ENCODE measurements around the gene ATN1.

The ATN1 gene

GRCh38 chr12:6946033-6946919 lies 18.5 kb downstream of the ATN1 start:
- peak; percentile 54 for DNase-seq

DNA sequence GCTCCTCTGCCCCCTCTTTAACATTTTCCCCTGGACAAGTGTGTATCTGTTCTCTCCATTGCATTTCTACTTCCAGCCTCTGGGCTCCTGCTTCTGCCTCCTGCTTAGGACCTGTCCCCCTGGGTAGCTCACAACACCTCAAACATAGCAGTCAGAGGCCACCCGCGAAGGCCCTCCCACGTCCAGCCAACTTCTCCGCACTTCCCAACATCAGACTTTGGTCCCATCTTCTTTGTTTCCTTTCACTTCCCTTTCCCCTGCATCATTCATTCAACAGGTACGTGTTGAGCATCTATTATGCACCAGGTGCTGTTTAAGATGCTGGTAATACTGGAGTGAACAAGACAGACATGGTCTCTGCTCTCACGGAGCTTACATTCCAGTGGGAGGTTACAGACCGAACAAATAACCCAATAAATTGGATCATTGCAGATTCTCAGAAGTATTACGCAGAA lies 19.2 kb downstream of the ATN1 start:
- no peak for DNase-seq

DNA sequence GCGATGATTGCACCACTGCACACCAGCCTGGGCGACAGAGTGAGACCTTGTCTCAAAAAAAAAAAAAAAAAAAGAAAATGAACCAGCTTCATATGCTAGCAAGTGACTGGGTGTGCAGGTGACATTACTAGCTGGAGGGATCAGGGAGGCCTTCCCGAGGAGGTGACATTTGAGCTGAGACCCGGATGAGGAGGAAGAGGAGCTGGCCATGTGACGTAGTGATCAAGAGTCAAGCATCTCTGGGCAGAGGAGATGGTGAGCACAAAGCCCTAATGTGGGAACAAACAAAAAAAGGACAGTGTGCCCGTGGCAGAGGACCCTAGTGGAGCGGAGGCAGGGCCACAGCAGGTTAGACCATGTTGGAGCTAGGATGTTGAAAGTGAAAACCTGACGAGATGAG lies 19.9 kb downstream of the ATN1 start:
- DNase-seq: no peak

GRCh38 chr12:6948873-6949594 lies 21.3 kb downstream of the ATN1 start:
- no peak for DNase-seq

- no peak for DNase-seq
Observed at GRCh38 chr12:6950401-6950801, 22.6 kb downstream of the ATN1 start.

- peak; percentile 46 for DNase-seq
Observed at GRCh38 chr12:6950811-6951540, 23.2 kb downstream of the ATN1 start, which contains the start of gene PTPN6. PTPN6 (plus strand) TSS chr12:6951356; CDS start chr12:6951513, 157 bp downstream.

DNA sequence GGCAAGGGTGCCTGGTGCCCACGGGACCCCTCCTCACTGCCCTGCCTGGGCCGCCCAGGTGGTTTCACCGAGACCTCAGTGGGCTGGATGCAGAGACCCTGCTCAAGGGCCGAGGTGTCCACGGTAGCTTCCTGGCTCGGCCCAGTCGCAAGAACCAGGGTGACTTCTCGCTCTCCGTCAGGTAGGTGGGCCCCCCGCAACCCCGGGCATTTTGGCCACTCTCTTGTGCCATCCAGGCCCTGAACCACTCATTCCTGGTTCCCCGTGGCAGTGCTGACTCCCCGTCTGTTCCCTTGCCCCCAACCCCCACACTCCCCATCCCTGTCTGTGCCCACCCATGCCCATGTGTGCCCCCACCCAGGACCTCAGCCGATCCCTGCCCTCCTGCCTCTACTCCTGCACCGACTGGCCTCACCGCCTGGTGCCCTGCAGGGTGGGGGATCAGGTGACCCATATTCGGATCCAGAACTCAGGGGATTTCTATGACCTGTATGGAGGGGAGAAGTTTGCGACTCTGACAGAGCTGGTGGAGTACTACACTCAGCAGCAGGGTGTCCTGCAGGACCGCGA lies 23.9 kb downstream of the ATN1 start:
- DNase-seq: peak; percentile 41

DNA sequence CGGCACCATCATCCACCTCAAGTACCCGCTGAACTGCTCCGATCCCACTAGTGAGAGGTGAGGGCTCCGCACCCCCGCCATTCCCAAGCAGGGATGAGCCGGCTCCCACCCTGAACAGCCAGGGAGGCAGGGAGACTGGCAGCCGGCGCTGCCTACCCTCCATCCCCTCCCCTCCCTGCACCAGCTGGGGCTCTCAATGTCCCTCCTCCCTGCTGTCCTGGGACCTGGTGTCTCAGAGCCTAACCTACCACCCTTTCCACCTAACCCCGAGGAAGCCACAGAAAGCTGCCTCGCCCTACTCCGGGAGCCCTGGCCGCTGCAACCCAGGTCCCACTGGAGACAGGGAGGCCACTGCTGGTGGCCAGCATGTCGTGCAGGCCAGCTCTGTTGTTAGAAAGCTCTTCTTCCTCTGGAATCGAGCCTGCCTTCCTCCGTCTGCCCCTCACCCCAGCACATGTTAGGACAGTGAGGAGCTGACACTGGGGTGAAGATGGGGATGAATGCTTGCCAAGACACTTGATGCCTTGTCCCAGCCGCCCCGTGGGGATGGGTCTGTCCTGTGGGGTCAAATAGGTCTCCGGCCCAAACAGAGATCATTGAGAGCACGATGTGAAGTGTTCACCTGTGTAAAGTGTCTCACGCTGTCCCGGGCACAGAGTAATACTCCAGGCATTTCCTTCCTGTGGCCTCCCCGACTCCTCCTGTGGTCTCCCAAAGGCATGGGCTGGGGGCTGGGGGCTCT lies 24.5 kb downstream of the ATN1 start:
- DNase-seq: no peak

DNA sequence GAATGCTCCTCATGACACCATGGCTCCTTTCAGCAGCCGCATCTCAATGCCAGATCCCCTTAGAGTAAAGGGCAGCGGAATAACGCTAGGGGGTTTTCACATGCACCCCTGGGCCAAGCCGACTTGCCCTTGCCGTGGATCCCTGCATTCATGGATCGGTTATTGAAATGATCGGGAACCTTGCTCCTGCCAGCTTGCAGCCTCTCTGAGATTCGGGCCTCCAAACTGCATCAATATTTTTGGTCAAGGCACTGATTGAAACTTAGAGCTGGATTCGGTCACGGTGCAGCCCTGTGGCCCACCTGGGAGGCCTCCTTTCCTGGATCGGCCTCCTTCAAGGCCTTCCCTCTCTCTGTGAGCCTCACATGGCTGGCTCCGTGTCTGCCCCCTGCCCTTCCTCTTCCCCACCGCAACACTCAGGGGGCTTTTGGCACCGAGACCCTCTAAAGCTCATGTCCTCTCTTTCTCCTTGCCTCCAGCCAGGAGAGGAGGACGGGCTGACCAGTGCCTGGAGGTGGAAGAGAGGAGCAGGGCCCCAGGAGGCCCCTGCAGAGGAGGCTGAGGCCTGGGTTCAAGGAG lies 25.2 kb downstream of the ATN1 start:
- no peak for DNase-seq

DNA sequence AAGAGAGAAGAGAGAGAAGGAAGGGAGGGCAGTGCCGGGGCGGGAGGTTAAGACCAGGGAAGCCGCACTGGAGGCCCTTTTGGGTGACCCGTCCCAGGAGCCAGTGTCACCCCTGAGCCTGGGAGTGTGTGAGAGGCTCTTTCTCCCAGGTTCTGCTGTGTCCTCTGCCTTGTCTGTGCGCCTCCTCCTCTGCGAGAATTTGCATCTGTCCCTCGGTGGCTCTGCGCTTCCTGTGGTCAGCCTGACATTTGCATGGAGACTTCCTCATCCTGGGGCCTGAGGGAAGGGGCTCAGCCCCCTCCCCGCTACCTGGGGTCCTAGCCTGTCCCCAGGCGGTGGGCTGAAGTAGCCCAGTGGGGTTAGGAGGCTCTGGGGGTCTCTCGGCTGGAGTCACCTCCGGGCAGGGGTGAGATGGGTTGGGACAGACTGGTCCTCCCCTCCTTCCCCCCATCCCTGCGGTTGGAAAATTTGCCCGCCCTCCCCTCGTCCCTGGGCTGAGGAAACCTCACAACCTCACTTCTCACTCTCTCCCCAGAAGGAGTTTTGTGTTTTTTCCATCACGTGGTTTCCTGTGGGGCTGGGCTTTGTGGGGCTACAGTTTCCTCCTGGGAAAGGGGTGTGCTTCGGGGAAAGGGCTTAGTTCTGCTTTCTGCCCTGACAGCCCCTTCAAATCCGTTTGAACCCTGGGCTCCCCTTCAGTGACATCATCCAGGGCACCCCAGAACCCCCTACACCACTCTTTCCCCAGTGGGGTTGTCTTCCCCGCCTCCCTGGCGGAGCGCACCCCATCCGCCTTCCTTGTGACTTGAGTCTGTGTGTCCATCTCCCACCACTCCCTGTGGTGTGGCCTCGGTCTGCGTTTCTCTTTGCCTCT lies 25.9 kb downstream of the ATN1 start:
- peak; percentile 74 for DNase-seq

GRCh38 chr12:6954316-6955107 lies 26.8 kb downstream of the ATN1 start:
- no peak for DNase-seq

- DNase-seq: no peak
Observed at GRCh38 chr12:6955108-6956020, 27.6 kb downstream of the ATN1 start.

DNA sequence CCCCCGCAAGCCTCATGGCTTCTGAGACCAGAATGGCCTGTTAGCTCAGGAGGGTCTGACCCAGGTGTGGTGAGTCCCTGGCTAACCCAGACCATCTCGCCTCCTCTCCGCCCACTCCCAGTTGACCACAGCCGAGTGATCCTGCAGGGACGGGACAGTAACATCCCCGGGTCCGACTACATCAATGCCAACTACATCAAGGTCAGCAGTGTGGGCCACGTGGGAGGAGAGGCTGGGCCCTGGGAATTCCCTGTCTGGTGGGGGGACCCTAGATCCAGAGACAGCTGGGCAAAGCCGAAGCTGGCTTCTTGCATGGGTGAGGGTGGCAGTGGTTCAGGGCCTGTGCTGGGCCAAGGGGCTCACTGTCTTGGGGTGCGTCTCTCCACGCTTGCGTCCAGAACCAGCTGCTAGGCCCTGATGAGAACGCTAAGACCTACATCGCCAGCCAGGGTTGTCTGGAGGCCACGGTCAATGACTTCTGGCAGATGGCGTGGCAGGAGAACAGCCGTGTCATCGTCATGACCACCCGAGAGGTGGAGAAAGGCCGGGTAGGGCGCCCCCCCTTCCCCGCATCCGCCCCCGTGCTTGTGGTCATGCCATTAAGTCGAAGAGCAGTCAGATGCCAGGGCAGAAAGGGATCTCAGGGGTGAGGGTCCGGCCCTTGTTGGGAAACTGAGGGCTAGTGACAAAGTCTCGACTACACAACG lies 28.4 kb downstream of the ATN1 start:
- no peak for DNase-seq

DNA sequence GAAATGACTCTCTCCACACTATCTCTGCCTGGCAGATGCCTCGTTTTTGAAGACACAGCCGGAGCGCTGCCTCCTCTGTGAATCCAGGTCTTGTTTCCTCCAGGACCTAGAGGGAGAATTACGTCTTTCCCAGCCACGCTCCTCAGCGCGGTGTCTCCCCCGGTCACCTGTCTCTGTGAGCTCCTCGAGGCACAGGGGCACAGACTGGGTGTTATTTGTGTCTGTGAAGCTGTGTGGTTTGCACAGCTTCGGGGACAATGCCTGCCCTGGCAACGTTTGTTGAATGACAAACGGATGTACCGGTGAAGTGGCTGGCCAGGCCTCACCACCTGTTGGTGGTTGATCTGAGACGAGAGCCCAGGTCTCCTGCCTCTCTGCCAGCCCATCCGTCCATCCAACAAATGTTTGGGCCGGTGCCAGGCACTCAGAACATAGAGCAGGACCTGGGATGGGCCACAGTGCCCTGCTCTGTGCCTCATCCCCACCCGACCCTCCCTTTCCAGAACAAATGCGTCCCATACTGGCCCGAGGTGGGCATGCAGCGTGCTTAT lies 29.5 kb downstream of the ATN1 start:
- DNase-seq: no peak

DNA sequence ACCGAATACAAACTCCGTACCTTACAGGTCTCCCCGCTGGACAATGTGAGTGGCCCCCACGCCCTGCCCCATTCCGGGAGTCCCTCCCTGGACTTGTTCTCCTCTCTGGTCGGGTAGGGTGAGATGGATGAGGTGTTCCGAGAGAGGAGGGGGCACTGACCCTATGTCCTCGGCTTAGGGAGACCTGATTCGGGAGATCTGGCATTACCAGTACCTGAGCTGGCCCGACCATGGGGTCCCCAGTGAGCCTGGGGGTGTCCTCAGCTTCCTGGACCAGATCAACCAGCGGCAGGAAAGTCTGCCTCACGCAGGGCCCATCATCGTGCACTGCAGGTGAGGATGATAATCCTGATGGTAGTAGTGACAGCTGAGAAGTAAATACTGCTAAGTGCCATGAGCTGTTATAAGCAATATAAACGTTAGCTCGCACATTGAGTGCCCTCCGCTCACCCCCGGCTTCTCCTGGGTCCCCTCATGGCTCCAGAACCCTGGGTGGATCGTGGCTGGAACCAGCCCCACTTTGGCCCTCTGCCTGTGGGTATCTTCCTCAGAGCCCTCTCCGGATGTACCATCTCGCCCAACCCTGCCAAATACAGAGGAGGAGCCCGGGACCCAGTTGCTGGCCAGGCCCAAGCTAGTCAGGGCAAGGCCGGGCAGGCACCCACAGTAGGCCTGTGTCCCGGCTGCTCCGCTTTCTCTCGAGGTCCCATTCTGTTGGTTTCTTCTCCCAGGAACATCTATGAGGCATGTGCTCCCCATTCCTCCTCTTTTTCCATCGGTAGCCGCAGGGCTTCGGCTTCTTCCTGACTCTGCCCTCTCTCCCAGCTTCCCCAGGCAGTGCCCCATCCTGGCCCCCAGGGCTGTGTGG lies 30.2 kb downstream of the ATN1 start:
- no peak for DNase-seq

DNA sequence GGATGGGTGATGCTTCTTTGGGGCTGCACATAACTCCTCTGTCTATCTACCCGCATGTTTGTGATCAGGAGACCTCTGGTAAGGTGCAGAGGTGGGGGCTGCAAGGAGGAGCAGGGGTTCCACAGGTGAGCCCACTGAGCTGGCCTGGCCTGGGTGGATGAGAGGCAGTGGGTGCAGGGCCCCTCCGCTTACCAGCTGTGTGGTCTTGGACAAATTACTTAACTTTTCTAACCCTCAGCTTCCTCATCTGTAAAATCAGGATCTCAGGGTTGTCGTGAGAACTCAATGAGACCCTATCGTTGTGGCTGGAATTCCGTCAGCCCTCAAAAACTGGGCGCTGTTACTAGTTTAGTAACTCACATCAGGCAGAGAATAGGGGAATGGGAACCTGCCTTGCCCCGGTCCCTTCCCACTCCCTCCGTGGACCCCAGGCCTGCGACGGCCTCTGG lies 30.9 kb downstream of the ATN1 start:
- DNase-seq: no peak
